GM18909 (cell line): ENCODE measurements around the gene GSK3B.
"Not testable (repeated sequence)": the region's sequence is repeated elsewhere in the genome, so short reads cannot be mapped to it uniquely, and the experiment has no call there.

Experiments used
- ATAC-seq: cut with Tn5 transposase; IDR thresholded peaks from one replicate; pipeline ENCODE4 v1.9.1; 2021; ENCODE audit warnings: mild to moderate bottlenecking; ENCODE audit not compliant: unreplicated experiment, poor library complexity

GSK3B gene

GRCh38 chr3:119894195-119894594 is 200.1 kb downstream of the GSK3B start:
- no peak for ATAC-seq

DNA sequence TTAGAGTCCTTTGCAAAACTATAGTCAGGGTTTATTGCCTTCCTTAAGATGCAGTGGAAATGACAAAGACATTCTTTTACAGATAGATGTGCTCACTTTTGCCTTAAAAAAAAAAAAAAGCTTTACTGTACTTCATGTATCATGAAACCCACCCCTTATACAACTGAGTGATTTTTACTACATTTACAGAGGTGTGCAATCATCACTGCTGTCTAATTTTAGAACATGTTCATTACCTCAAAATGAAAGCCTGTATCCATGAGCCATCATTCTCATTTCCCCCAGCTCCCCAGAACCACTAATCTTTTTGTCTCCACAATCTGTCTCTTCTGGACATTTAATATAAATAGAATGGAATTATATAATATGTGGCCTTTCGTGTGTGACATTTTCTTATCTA is 200.5 kb downstream of the GSK3B start:
- ATAC-seq: no peak

DNA sequence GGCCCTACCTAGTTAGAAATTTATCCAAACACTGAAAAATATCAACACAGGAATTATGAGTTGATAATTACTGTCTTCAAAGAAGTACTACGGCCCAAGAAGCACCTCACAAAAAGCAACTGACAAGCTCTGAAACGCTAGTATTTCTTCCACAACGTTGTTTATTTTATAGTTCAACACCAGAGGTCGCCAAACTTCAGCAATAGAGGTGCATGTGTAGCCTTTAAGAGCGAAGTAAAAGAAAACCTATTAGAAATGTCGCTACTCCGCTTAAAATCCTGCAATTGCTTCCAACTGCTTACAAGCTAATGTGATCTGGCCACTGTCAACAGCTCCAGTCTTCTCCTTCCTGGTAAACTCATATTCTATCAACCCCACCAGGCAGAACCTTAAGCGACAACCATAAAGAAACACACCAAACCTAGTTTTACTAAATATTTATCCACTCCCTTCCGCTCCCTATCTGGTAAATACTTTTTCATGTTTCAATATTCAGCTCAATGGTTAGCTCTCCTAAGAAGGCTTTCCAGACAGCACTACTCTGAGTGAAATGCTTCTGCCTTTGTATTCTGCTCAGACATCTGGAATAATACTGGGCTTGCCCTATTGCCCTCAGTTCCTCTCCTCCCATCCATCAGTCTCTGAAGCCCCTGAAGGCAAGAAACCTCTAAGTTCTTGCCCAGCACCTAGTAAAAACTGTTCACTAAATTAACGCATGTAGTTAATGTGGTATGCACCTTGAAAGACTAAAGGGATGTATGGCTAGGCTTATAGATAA is 202.1 kb downstream of the GSK3B start:
- peak; percentile 70 for ATAC-seq

DNA sequence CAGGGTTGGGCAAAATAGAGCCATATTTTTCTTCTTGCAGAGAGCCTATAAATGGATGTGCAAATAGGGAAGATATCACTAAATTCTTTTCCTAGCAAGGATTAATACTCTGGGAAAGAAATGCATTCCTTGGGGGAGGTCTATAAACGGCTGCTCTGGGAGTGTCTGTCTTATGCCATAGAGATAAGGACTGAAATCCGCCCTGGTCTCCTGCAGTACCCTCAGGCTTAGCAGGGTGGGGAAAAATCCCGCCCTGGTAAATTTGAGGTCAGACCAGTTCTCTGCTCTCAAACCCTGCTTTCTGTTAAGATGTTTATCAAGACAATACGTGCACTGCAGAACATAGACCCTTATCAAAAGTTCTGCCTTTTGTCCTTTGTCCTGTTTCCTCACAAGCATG is 205.6 kb downstream of the GSK3B start:
- ATAC-seq: not testable (repeated sequence)

DNA sequence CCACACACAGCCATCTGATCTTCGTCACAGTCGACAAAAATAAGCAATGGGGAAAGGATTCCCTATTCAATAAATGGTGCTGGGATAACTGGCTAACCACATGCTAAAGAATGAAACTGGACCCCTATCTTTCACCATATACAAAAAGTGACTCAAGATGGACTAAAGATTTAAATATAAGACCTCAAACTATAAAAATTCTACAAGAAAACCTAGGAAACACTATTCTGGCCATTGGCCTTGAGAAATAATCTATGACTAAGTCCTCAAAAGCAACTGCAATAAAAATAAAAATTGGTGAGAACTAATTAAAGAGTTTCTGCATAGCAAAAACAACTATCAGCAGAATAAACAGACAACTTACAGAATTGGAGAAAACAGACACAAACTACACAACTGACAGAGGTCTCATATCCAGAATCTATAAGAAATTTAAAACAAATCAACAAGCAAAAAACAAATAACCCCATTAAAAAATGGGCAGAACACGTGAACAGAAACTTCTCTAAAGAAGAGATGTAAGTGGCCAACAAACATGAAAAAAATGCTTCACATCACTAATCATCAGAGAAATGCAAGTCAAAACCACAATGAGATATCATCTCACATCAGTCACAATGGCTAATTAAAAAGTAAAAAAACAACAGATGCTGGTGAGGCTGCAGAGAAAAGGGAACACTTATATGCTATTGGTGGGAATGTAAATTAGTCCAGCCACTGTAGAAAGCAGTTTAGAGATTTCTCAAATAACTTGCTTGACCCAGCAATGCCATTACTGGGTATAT is 208.3 kb downstream of the GSK3B start:
- ATAC-seq: no peak

DNA sequence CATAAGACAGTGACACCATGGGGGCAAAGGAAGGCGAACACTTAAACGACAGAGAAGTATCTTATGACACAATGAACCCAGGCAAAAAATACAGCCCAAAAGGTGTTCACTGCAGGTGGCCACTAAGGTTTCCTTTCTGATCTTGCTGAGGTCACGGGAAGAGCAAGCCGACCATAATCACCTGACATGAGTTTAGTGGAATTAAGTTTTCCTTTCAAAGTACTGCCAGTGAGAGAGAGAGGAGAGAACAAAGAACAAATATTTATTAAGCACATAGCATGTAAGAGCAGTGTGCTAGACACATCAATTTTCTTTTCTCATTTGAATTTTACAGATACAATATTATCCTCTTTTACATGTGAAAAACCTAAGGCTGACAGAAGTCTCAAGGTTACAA is 210.1 kb downstream of the GSK3B start:
- no peak for ATAC-seq

DNA sequence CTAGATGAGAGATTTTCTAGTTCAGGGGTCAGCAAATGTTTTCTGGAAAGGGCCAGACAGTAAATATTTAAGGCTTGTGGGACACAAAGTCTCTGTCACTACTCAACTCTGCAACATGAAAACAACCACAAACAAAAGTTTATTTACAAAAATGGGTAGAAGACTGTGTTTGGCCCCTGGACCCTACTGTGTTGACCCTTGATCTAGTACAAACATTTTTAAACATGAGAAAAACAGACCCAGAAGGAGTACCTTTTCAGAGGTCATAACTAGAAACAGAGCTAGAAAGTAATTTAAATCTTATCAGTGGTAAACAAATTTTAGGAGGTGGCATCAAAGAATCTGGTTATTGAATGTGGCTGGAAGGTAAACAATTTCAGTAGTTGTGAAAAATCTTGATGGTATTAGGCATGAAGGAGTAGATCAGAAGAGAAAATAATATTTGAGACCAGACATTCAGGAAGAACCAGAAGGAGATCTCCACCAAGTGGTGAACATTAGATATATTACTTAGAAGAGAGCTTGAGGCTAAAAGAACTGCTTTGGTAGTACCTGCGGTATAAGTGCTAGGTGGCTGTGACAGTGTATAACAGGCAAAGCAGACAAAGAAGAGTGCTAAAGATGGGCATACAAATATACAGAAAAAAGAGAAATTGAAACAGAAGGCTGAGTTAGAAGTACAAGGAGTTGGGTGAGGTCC is 210.6 kb downstream of the GSK3B start:
- no peak for ATAC-seq

DNA sequence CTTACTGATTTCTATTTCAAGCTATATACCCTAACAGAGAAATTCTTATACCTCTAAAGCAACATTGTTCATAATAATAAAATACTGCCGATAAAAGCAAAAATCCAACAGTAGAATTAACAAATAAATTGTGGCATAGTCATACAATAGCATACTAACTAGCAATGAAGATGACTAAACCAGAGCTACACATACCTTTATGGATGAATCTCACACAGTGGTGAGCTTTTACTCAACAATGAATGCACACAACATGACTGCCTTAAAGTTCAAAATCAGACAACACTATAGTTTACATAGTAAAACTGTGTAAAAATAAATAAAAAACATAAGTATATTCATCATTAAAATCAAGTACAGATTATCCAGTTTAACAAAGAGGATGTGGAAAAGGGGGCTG is 213.3 kb downstream of the GSK3B start:
- ATAC-seq: no peak

- no peak for ATAC-seq
Observed at GRCh38 chr3:119873646-119874045, 220.6 kb downstream of the GSK3B start.

DNA sequence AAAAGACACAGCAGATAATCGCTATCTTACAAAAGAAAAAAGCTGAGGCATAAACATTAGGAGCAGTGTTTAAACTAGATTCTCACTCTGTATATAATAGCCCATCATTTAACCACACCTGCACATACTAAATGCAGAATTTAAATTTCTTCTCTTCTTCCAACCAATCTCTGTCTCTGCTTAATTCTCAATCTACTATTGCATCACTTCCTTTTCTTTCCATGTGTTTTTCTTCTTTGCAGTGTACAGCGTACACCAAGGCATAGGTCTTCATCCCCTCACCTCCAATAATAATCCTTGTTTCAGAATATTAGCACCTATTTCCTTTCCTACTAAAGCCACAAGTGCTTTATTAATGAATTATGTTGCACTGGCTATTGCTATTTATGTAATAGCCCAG is 221.5 kb downstream of the GSK3B start:
- no peak for ATAC-seq

DNA sequence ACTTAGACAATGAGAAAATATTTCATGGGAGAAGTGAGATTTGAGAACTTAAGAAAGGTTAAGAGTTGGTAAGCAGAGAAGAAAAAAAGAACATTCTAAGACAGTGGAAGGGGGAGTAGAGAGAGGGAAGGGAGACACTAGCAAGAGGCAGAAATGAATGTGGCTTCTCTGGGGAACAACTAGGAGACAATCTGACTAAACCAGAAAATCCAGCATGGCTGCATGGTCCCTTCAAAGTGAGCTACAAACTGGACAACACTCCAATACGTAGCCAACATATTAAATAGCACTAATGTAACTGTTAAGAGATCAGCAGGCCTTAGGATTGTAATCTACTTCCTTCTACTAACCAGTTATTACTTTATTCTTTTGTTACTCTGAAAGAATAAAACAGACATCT is 222.7 kb downstream of the GSK3B start:
- ATAC-seq: no peak

GRCh38 chr3:119870512-119870911 is 223.7 kb downstream of the GSK3B start:
- no peak for ATAC-seq

GRCh38 chr3:119864476-119864875 is 229.8 kb downstream of the GSK3B start:
- ATAC-seq: no peak

DNA sequence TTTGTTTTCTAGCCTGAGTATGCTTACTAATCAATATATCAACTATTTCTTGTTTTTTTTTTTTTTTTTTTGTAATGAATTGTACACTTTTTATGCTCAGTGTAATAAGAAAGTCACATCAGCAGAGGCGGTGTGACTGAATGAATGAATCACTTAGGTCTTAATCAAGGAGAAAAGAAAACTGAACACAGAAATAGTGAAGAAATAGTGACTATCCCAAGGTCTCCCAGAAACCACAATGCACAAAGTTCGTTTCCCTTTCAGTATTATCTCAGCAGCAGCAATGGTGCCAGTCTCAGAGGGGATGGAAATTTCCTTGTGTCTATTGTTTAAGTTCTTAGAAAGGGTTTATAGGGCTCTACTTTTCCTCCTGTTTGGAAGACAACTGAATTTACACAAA is 231.6 kb downstream of the GSK3B start:
- no peak for ATAC-seq

DNA sequence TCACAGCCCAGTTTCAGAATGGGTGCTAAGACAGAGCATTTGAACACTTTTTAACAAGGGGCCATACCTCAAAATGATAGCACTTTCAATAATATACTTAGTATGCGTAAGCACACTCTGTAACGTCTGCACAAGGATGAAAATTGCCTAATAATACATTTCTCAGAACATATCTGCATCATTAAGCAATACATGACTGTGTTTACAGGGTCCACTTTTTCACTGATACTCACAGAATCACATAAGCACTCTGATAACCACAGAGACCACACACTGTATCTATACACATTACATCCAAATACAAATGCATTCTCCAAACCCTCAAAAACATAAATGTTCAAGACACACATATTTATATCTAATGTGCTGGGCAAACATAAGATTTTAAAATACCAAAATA is 232.6 kb downstream of the GSK3B start:
- ATAC-seq: no peak

GRCh38 chr3:119859728-119860127 is 234.5 kb downstream of the GSK3B start:
- ATAC-seq: no peak

DNA sequence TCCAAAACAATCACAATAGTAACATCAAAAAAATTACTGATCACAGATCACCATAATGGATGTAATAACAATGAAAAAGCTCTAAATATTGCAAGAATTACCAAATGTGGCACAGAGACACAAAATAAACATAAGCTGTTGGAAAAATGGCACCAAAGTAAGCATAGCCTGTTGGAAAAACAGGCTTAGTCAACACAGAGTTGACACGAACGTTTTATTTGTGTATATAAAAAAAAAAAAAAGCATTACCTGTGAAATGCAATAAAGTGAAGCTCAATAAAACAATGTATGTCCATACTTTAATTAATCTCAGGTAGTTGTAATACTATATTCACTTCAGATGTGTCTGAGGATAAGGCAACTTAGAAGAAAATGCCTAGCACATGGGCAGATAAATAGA is 235.3 kb downstream of the GSK3B start:
- no peak for ATAC-seq

DNA sequence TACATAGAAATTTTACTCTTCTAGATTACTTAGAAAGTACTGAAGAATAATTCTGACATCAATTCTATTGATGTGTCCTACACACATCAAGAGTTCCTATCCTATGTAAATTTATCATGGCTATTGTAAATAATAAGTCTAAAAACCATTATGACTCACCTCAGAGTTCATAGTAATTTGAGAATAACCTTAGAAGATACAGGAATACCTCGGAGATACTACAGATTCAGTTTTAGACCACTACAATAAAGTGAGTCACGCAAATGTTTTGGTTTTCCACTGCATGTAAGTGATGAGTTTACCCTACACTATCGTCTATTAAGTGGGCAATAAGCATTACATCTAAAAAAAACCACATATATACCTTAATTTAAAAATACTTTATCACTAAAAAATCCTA is 237.6 kb downstream of the GSK3B start:
- no peak for ATAC-seq

DNA sequence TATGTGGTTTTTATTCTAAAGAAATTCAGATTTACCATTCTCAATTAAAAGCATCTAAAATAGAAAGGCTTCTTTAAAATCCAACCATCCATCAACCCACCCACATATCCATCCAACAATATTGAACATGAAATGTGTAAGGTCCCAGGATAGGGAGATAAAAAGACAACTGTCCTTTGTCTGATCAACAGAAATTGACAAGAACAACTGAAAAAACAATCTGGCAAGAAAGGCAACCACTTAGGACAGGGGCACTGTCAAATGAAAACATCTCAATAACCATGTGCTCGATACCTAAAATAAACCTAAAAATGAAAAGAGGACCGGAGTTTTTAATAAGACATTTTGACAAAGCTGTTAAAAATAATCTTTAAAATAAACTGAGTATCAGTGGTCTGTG is 245.1 kb downstream of the GSK3B start:
- no peak for ATAC-seq

DNA sequence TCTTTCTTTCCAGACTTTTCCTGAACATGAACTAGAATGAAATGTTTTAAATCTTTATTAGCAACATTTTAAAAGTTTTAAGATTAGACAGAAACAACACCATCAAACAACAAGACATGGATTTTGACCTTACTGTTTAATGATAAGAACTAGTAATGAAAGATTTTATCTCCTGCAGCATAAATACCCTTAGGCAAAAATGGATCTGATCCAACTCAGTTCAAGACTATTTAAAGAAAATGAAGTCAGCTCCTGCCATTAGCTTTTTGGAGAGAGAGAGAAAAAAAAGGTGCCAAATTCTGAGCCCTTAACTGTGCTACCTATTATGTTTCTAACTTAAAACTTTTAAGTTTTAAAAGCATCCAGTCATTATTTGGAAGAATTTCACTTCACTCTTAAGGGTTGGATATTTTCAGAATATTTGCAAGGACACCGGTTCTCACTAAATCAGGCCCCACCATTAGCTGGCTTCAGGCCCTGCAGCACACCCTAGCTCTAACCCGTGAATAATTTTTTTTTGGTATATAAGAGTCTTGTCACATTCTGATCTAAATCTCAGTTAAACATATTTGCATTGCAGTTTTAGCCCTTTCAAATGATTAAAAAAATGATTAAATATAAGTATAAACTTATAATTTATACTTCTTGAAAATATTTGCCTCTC is 252.3 kb downstream of the GSK3B start:
- ATAC-seq: no peak

DNA sequence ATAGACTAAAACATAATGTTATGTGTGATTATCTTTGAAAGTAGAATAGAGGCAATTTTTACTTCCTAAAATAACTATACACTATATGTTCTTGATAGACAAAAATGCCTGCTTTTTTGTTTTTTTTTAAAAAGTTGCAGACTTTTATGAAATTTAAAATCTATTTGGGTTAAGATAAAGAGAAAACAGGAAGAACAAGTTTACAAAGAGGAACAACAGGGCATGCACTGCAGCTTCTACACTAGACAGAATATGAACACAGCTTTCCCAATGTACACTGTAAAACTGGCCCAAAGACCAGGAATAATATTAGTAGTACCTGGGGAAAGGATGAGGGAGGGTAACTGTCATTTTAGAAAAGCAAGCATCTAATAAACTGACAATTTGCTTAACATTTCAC is 258.7 kb downstream of the GSK3B start:
- no peak for ATAC-seq
